HCT116 (cell line): ENCODE measurements around the gene UXT. TPM values are rescaled to one million over a fixed set of nuclear protein-coding genes. Genes with fewer than 3 reads are reported as not detected.

Source experiments
- ATAC-seq: fragments of 200-7000 bp; cut with Tn5 transposase; 2 replicates; pipeline ENCODE4 v1.9.1; 2020; ENCODE audit warnings: mild to moderate bottlenecking, moderate library complexity
- BruUV-seq: library from RNA; stranded (reverse); fragments of 400-500 nt; replicated peaks from 2 replicates; lab custom pipeline; 2021; lab: Mats Ljungman, UMichigan
- CTCF ChIA-PET: fragments of 300-600 bp; sonication (Branson Sonifier 250); formaldehyde crosslinking; loops from one replicate; lab custom pipeline; 2021; ENCODE audit warnings: antibody characterized with exemption; lab: Charles Lee
- POLR2A ChIA-PET: fragments of 300-600, 350-600 bp; sonication (Branson Sonifier 250); formaldehyde crosslinking; loops from one replicate; lab custom pipeline; 2021; ENCODE audit warnings: antibody characterized with exemption; lab: Charles Lee
- RAD21 ChIA-PET, 2 experiments: fragments of 300-600 bp; sonication (Branson Sonifier 250); formaldehyde crosslinking; loops; one replicate each; lab custom pipeline; 2023; ENCODE audit warnings: low total read pairs in 2 of 2; ENCODE audit not compliant: uncharacterized antibody in 2 of 2, unreplicated experiment in 2 of 2, low non-redundant PET in 1 of 2; lab: Charles Lee
- DNase-seq: peaks from one replicate; pipeline ENCODE4 v3.0.0-alpha.2; 2010; ENCODE audit warnings: low read depth, low spot score
- H2AFZ ChIP-seq: fragments of 200-600 bp; shearing (Covaris generic), sonication (generic); 2 replicates; pipeline ENCODE4 v1.6.1; 2017; ENCODE audit warnings: low read depth, mixed run types, mixed read lengths, antibody characterized with exemption, low read length; ENCODE audit not compliant: poor library complexity, severe bottlenecking
- H3K27ac ChIP-seq: 2 replicates; pipeline ENCODE4 v1.5.1; 2012; ENCODE audit warnings: low read depth, low read length
- H3K27me3 ChIP-seq: fragments of 200-600 bp; sonication (generic); 2 replicates; pipeline ENCODE4 v1.6.1; 2016; ENCODE audit warnings: mixed run types, low read length, mixed read lengths; ENCODE audit not compliant: insufficient read depth
- H3K36me3 ChIP-seq, 2 experiments: fragments of 200-500 bp in 1 of 2; fragments of 200-600 bp in 1 of 2; sonication (Bioruptor generic) in 1 of 2; sonication (generic) in 1 of 2; 2 replicates each; pipeline versions ENCODE4 v1.5.1 to v1.6.1; 2014 to 2016; ENCODE audit warnings: low read length in 2 of 2, inconsistent platforms in 1 of 2, mixed read lengths in 1 of 2, mixed run types in 1 of 2; ENCODE audit not compliant: insufficient read depth in 2 of 2, control insufficient read depth in 1 of 2
- H3K4me1 ChIP-seq, 2 experiments: fragments of 200-600 bp in 1 of 2; sonication (generic) in 1 of 2; 2 replicates each; pipeline versions ENCODE4 v1.5.1 to v1.6.1; 2012 to 2017; ENCODE audit warnings: low read length in 2 of 2, inconsistent platforms in 1 of 2, mild to moderate bottlenecking in 1 of 2, mixed read lengths in 1 of 2, mixed run types in 1 of 2, moderate library complexity in 1 of 2; ENCODE audit not compliant: insufficient read depth in 2 of 2, control insufficient read depth in 1 of 2
- H3K4me2 ChIP-seq: fragments of 200-600 bp; sonication (generic); 2 replicates; pipeline ENCODE4 v1.6.1; 2017; ENCODE audit warnings: mixed run types, low read length, mixed read lengths
- H3K4me3 ChIP-seq, 2 experiments: fragments of 200-600 bp in 1 of 2; sonication (generic) in 1 of 2; replicated peaks in 1 of 2; 2 replicates each; pipeline ENCODE4 v1.5.1; 2011 to 2016; ENCODE audit warnings: low read length in 2 of 2, control low read depth in 1 of 2, low read depth in 1 of 2, mild to moderate bottlenecking in 1 of 2, mixed read lengths in 1 of 2, mixed run types in 1 of 2
- H3K79me2 ChIP-seq: fragments of 200-600 bp; sonication (generic); 2 replicates; pipeline ENCODE4 v1.6.1; 2017; ENCODE audit warnings: mild to moderate bottlenecking, mixed run types, low read length, moderate library complexity, mixed read lengths; ENCODE audit not compliant: insufficient read depth
- H3K9ac ChIP-seq: fragments of 200-600 bp; sonication (generic); 2 replicates; pipeline ENCODE4 v1.6.1; 2016; ENCODE audit warnings: low read length, mixed read lengths
- H3K9me2 ChIP-seq: fragments of 200-600 bp; sonication (generic), shearing (Covaris generic); 2 replicates; pipeline ENCODE4 v1.6.1; 2017; ENCODE audit warnings: mixed run types, mild to moderate bottlenecking, moderate library complexity; ENCODE audit not compliant: insufficient read depth
- H3K9me3 ChIP-seq, 2 experiments: fragments of 200-500 bp in 1 of 2; fragments of 200-600 bp in 1 of 2; sonication (Bioruptor generic) in 1 of 2; sonication (generic) in 1 of 2; 2 replicates each; pipeline ENCODE4 v1.6.1; 2014 to 2017; ENCODE audit warnings: low read length in 2 of 2, mixed read lengths in 2 of 2, inconsistent platforms in 1 of 2, low read depth in 1 of 2, mild to moderate bottlenecking in 1 of 2, mixed run types in 1 of 2, moderate library complexity in 1 of 2; ENCODE audit not compliant: control insufficient read depth in 1 of 2, insufficient read depth in 1 of 2
- H4K20me1 ChIP-seq: fragments of 200-600 bp; sonication (generic), shearing (Covaris generic); 2 replicates; pipeline ENCODE4 v1.6.1; 2017; ENCODE audit warnings: mixed run types, mild to moderate bottlenecking, moderate library complexity; ENCODE audit not compliant: insufficient read depth
- ATF3 ChIP-seq: IDR thresholded peaks from 2 replicates; pipeline ENCODE4 v1.6.1; 2012
- EGR1 ChIP-seq: IDR thresholded peaks from 2 replicates; pipeline ENCODE4 v1.6.1; 2012; ENCODE audit warnings: low read depth
- ELF1 ChIP-seq: IDR thresholded peaks from 2 replicates; pipeline ENCODE4 v1.6.1; 2012; ENCODE audit warnings: low read depth, borderline replicate concordance
- EZH2phosphoT487 ChIP-seq: fragments of 200-600 bp; IDR thresholded peaks from 2 replicates; pipeline ENCODE4 v1.6.1; 2018; ENCODE audit warnings: antibody characterized with exemption, borderline replicate concordance
- FOSL1 ChIP-seq: IDR thresholded peaks from 2 replicates; pipeline ENCODE4 v1.6.1; 2012; ENCODE audit warnings: low read depth
- JUND ChIP-seq: IDR thresholded peaks from 2 replicates; pipeline ENCODE4 v1.6.1; 2012
- POLR2AphosphoS5 ChIP-seq: IDR thresholded peaks from 2 replicates; pipeline ENCODE4 v1.6.1; 2011; ENCODE audit warnings: mild to moderate bottlenecking, low read depth, low read length, moderate library complexity
- REST ChIP-seq: IDR thresholded peaks from 2 replicates; pipeline ENCODE4 v1.6.1; 2012; ENCODE audit warnings: low read depth
- SRF ChIP-seq: IDR thresholded peaks from 2 replicates; pipeline ENCODE4 v1.6.1; 2012; ENCODE audit warnings: low read depth
- TCF7L2 ChIP-seq: IDR thresholded peaks from 2 replicates; pipeline ENCODE4 v1.7.0; 2011; ENCODE audit warnings: borderline replicate concordance, inconsistent platforms; ENCODE audit not compliant: insufficient read depth, insufficient read length; ENCODE audit errors: extremely low read depth
- ZBTB33 ChIP-seq: IDR thresholded peaks from 2 replicates; pipeline ENCODE4 v1.6.1; 2011; ENCODE audit warnings: mild to moderate bottlenecking, low read length, moderate library complexity; ENCODE audit not compliant: insufficient replicate concordance; ENCODE audit errors: extremely low read depth
- ZFX ChIP-seq: fragments of 450-650 bp; IDR thresholded peaks from 2 replicates; pipeline ENCODE4 v1.6.1; 2017
- intact Hi-C: fragments of 100-400 bp; cut with micrococcal nuclease; formaldehyde crosslinking; loops from 2 replicates; pipeline ENCODE4 v1.10.0; 2022
- total RNA-seq: library from RNA; stranded (reverse); gene quantifications from one replicate; pipeline ENCODE4 v1.2.1, GENCODE V29; 2021; ENCODE audit not compliant: unreplicated experiment

UXT gene
- total RNA-seq, 1 experiment from 2014 or later: 106 TPM

- peak; percentile 93 for DNase-seq
- H3K36me3 ChIP-seq: peaks cover 2 to 5% of the 10 kb centered on the region in 2 experiments; a peak in 3 of 4 replicates
- TF ChIP-seq ZFX (peak; percentile 54), POLR2AphosphoS5 (no peak; the same call in 1 of the 2 replicates), FOSL1 (no peak), TCF7L2 (no peak)
- TF ChIP-seq, all 23 proteins: peak for 1
- Histone ChIP-seq H3K9me2 (no peaks in the 10 kb centered on the region), H4K20me1 (no peaks in the 10 kb centered on the region), H3K4me1 (peaks cover 8 to 20% of the 10 kb centered on the region in 2 experiments; a peak in 3 of 4 replicates), H3K4me3 (peak within 1 kb of the TSS; percentile 71 to 80), H2AFZ (no peak within 1 kb of the TSS), H3K27ac (peak within 1 kb of the TSS; percentile 64), H3K9ac (peak within 1 kb of the TSS; percentile 82), H3K4me2 (peak within 1 kb of the TSS; percentile 83), H3K9me3 (no peaks in the 10 kb centered on the region), H3K79me2 (peaks cover 25% of the 10 kb centered on the region), H3K27me3 (no peaks in the 10 kb centered on the region)
- BruUV-seq: no TSS peak
- intact Hi-C loops: no loop called here
- CTCF ChIA-PET: no interaction called here
- ATAC-seq: peak; percentile 94
- RAD21 ChIA-PET: interaction anchor here in 1 of 2 experiments (0.6 kb wide), 1 partner anchor 1513 kb away, joined by 4 read pairs; no protein-coding TSS in a partner anchor
- POLR2A ChIA-PET: no interaction called here
Measured at GRCh38 chrX:47650164-47651042, 8.6 kb downstream of the UXT start, which contains the start of gene ELK1. TSS of gene ELK1 (minus strand) at chrX:47650563. CDS start at chrX:47641441, 9,122 bp downstream.

- BruUV-seq: no TSS peak
- H3K9ac ChIP-seq: peak overlapping the region; percentile 82
- H4K20me1 ChIP-seq: no peaks in the 10 kb centered on the region
- no peaks in the 10 kb centered on the region for H3K9me2 ChIP-seq
- no peak for DNase-seq
- peak overlapping the region; percentile 74 for H3K4me2 ChIP-seq
- intact Hi-C loops: no loop called here
- CTCF ChIA-PET: no interaction called here
- H3K4me1 ChIP-seq: peaks cover 8 to 20% of the 10 kb centered on the region in 2 experiments; a peak in 3 of 4 replicates
- H3K9me3 ChIP-seq: no peaks in the 10 kb centered on the region
- POLR2A ChIA-PET: no interaction called here
- no peaks in the 10 kb centered on the region for H3K27me3 ChIP-seq
- peaks cover 0 to 2% of the 10 kb centered on the region in 2 experiments; a peak in 3 of 4 replicates for H3K36me3 ChIP-seq
- H2AFZ ChIP-seq: no peak overlapping the region
- ATAC-seq: no peak
- peaks cover 25% of the 10 kb centered on the region for H3K79me2 ChIP-seq
- H3K4me3 ChIP-seq: peak overlapping the region; percentile 71 to 80
- RAD21 ChIA-PET: no interaction called here
- peak overlapping the region; percentile 64; the same call in 1 of the 2 replicates for H3K27ac ChIP-seq
- TF ChIP-seq ATF3 (no peak), EGR1 (no peak), ELF1 (no peak), POLR2AphosphoS5 (no peak), JUND (no peak), EZH2phosphoT487 (no peak), ZBTB33 (no peak), REST (no peak), SRF (no peak), TCF7L2 (no peak)
Measured at GRCh38 chrX:47649781-47650163, 9.2 kb downstream of the UXT start.
